Fibroblast of lung (primary cell): ENCODE measurements around the gene PRKAA1.

Experiments used
- EZH2 ChIP-seq: IDR thresholded peaks from 2 replicates; pipeline ENCODE4 v1.5.1; 2012; ENCODE audit warnings: low read length, control low read depth, mild to moderate bottlenecking; ENCODE audit errors: missing control alignments
- TF ChIP-seq, protein P1 (sequence below), 2 donors: IDR thresholded peaks in 1 of 2; conservative IDR thresholded peaks in 1 of 2; 1 replicate in 1 of 2; 2 replicates in 1 of 2; pipeline ENCODE4 v1.5.1; 2011 to 2012; ENCODE audit warnings: low read length in 2 of 2, control low read depth in 1 of 2, inconsistent platforms in 1 of 2, low read depth in 1 of 2, mild to moderate bottlenecking in 1 of 2

- TF ChIP-seq, protein P1, sequence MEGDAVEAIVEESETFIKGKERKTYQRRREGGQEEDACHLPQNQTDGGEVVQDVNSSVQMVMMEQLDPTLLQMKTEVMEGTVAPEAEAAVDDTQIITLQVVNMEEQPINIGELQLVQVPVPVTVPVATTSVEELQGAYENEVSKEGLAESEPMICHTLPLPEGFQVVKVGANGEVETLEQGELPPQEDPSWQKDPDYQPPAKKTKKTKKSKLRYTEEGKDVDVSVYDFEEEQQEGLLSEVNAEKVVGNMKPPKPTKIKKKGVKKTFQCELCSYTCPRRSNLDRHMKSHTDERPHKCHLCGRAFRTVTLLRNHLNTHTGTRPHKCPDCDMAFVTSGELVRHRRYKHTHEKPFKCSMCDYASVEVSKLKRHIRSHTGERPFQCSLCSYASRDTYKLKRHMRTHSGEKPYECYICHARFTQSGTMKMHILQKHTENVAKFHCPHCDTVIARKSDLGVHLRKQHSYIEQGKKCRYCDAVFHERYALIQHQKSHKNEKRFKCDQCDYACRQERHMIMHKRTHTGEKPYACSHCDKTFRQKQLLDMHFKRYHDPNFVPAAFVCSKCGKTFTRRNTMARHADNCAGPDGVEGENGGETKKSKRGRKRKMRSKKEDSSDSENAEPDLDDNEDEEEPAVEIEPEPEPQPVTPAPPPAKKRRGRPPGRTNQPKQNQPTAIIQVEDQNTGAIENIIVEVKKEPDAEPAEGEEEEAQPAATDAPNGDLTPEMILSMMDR (conservative IDR thresholded peaks at IDR 0.05 in 1 of 2, IDR thresholded peaks at IDR 0.05 in 1 of 2; ENCODE audit: low read depth in 1 of 2, low read length in 2 of 2): no peak
- no peak for TF ChIP-seq EZH2
These were observed 30.0 kb upstream of the PRKAA1 start for GRCh38 chr5:40828021-40828631.
